ENCODE results near the gene HIVEP1.
A peak's percentile ranks its signal among the peaks of the same experiment; 100 is the strongest.

The HIVEP1 gene

GRCh38 chr6:11992086-11992485 is 20.0 kb upstream of the HIVEP1 start:
- DNase-seq (ENCODE audit: low read depth, low spot score): no peak

DNA sequence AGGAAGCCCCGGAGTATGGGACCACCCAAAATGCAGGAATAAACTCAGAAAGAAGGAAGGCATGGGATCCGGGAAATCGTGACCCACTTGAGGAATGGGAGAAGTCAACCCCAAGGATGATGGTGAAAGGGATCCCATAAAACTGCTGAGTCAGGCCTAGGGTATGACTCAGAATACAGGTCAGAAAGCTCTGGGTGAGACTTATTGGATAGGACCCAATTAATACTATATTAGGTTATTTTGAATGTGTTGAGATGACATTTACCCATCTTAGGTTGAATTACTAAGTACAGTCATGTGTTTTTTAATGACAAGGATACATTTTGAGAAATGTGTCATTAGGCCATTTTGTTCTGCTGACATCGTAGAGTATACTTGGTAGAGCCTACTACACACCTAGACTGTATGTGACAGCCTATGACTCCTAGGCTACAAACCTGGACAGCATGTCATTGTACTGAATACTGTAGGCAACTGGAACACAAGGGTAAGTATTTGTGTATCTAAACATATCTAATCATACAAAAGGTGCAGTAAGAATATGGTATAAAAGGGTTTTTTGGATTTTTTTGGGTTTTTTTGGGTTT is 17.1 kb upstream of the HIVEP1 start:
- DNase-seq (ENCODE audit: low read depth, low spot score): no peak

DNA sequence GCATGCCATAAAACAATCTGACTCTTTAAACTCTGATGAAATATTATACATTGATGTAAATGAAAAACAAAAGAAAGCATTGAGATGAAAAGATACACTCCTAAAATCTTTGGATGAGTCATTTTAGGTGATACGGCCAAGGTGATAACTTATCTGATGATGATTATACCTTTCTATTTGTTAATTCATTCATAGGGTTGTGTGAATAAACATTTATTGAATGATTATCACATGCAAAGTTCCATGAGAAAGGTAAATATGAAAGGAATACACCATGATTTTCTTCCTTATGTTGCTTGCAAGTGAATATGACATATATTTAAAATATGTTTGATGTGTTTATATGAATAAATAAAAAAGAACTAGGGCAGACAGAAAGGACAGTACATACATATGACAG is 15.4 kb upstream of the HIVEP1 start:
- DNase-seq (ENCODE audit: low read depth, low spot score): no peak

- no peak for DNase-seq (ENCODE audit: low read depth, low spot score)
Measured at GRCh38 chr6:11999246-11999645, 12.9 kb upstream of the HIVEP1 start.

DNA sequence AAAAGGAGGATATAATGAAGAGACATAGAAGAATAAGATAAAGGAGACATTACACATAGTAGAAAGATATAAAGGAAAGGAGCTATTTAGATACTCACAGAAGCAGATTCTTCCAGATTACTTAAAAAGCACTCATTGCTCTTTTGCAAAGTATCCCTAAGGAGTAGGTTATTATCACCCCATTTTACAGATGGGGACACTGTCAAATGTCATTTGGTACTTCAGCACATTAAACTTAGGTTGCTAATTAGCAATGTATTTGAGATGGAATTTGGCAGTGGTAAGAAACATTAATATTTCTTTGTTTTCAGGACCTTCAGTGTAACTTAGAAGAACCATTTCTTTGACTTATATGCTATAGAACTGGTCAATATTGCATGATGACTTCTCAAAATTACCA is 11.9 kb upstream of the HIVEP1 start:
- DNase-seq (ENCODE audit: low read depth, low spot score): no peak

DNA sequence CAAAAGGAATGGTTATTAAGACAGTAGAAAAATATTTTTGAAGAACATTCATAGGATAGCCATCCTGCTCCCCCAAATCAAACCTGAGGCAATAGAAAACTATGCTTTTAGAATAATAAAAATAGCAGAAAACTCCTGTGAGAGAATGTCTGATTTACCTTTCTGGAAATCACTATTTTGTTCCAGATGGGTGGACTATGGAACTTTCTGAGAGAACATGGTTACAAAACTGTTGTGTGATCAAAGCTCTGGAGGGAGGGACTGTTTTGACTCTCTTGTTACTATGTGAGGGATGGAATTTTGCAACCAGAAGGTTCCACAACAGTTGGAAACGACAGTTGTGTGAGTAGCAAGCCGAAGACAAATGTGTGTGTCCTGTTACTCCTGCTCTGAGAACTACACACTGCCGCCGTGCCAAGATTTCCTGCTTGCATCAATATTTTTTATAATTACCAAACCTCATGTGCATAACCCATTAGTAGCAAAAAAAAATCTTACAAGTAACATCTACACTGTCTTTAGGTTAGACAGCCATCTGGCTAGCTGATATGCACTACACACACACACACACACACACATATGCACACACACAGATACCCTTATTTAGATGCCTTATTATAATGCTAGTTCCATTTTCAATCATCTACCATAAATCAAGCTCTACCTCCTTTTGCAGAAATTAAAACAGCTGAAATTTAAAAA is 11.0 kb upstream of the HIVEP1 start:
- no peak for DNase-seq (ENCODE audit: low read depth, low spot score)

GRCh38 chr6:12001706-12002435 is 10.2 kb upstream of the HIVEP1 start:
- DNase-seq (ENCODE audit: low read depth, low spot score): no peak

DNA sequence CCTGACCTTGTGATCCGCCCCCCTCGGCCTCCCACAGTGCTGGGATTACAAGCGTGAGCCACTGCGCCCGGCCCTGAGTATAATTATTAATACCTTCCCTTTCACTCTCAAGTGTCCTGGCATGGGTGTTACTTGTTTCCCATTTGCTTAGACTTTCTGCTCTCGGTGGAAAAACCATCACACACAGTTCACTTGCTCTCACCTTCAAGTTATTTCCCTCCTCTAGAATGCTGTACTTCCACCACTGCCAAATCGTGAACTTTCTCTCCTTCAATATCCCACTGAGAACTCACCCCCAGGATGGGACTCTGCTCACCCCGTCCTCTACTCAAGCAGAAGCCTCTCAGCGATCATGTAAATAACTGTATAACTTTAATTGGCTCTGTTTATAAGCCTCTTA is 4.6 kb upstream of the HIVEP1 start:
- no peak for DNase-seq (ENCODE audit: low read depth, low spot score)

- no peak for DNase-seq (ENCODE audit: low read depth, low spot score)
Measured at GRCh38 chr6:12007887-12008286, 4.2 kb upstream of the HIVEP1 start.

- peak; percentile 91 for DNase-seq (ENCODE audit: low read depth, low spot score)
Measured at GRCh38 chr6:12008366-12009179, 3.5 kb upstream of the HIVEP1 start.

- DNase-seq (ENCODE audit: low read depth, low spot score): no peak
Measured at GRCh38 chr6:12009180-12009685, 2.9 kb upstream of the HIVEP1 start.

- DNase-seq (ENCODE audit: low read depth, low spot score): peak; percentile 62
Measured at GRCh38 chr6:12009876-12010634, 2.1 kb upstream of the HIVEP1 start.

DNA sequence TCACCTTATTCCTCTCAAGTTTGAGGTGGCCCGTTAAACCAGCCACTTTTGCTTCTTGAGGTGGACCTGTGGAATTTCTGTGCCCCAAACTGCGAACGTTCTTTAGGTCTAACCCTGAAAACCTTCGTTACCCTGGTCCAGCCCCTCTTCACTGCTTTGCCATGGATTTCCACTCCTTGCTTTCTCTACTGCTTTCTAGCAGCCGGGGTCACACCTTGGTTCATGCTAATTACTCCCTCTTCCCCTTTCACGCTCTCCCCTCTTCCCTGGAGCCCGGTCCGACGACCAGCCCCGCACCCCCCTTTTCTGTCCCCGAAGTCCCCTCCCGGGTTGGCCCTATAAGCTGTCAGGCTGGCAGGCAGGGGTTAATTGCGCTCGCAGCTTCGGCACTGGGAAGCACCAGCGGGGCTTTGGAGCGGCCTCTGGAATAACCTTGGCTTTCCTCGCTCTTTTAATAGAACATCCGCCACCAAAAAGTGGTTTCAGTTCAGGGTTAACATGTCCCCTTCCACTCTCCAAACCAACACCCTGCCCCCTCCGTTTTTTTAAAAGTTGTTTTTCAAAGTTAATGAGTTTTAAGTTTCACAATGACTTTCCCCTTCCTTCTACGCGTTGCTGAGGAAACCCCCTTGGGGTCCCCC is 1.4 kb upstream of the HIVEP1 start:
- no peak for DNase-seq (ENCODE audit: low read depth, low spot score)

DNA sequence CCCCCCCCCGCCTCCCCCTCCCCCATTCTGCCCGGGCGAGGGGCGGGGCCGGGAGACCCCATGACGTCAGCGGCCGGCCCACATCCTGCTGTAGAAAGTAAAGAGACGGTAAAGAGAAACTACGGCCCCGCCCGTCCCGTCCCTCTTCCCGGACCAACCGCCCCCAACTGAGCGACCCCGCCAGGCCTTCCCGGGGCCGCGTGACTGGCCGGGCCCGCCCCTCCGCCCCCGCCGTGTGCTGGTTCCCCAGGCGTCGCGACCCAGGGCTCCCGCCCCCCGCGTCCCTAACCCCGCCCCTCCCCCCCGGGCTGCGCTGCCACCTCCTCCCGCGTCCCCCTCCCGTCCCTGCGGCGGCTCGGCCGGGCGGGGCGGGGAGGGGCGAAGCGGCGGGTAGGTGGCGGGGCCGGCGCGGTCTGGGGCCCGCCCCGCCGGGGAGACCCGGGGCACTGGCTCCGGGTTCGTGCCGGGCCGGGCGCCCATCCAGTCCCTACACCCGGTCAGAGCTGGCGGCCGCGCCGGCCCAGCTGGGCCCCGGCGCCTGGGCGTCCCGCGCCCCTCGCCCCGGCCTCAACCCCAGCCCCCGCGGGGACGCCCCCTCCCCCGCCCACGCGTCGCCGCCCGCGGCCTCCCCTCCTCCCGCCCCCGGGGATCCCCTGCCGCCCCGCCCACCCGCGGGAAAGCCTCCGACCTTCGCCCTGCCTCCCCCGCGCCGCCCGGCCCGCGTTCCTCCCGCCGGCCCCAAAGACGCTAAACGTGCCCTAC is 655 bp upstream of the HIVEP1 start:
- DNase-seq (ENCODE audit: low read depth, low spot score): peak; percentile 99

DNA sequence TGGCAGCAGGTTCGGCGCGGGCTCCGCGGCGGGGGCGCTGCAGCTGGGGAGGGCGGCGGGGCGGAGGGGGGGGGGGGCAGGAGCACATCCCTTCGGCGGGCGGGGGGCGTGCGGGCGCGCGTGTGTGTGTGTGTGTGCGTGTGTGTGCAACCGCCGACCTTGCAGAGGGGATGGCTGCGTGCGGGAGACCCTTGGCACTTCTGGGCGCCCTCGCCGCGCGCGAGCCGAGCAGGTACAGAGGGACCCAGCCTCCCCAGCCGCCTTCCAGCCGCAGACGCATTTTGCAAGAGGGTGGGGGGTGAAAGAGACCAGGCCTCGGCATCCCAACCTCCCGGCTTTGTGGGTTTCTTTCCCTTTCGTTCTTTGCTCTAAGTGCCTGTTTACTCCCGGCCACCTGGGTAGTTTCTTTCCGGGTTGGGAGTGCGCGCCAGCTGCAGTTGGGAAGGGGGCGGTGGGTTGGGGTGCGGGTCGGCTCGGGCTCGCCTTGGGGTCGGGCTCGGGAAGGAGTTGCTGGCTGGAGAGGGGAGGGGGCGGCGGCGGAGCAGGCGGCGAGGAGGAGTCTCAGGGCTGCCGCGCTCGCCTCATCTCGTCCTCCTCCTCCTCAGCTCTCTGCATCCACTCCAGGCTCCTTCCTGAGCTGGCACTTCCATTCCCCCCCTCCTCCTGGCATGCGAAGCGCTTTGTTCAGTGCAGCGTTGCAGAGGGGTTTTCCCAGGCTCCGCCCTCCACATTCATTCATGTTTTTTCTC is 620 bp downstream of the HIVEP1 start:
- peak; percentile 95 for DNase-seq (ENCODE audit: low read depth, low spot score)

DNA sequence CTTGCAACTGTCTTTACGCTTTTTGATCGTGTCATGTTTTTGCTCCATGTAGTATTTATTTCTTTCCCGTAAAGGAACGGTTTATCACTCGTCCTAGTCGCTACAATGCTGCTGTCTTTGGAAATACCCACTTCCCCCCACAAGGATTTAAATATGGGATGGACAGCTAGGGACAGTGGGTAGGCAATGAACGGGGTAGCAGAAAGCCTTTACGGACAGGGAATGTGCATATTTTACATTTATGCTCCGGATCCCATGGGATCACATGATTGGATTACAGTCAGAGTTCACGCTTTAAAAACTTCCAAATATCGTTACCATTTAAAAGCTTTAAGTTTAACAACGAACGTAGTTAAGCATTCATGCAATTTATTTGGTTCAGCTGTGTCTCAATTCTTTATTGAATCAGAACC is 1.2 kb downstream of the HIVEP1 start:
- no peak for DNase-seq (ENCODE audit: low read depth, low spot score)

DNA sequence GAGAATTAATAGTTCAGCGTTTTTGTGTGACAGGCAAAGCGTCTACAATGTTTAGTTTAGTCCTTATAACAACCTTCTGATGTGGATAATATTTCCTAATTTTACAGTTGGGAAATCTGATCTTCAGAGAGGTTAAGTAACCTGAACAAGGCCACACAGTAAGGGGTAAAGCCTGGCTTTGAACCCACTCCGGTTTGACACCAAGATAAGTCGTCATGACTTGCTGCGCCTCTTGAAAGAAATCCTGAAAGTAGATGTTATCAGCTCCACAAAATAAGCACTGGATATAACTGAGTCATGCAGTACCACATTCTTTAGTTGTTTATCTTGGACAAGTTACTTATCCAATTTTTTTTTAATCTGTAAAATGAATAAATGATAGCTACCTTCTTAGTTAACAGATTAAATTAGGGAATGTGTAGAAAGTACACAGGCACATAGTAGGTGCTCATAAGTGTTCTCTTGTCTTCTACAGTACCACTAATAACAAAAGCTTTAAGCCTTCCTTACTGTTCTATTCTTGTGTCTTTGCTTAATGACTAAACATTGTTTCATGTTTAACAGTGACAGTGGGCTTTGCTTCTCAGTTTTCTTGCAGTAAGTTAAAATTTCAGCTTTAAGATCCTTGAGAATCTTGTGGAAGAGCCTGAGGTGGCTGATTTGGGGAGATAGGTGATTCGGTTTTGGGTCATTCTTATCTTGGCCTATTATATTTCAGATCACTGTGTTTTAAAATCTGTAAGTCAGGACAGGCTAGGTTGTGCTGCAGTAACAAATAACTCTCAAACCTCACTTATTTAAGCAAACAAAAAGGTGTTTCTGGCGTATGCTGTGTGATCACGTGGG is 2.1 kb downstream of the HIVEP1 start:
- DNase-seq (ENCODE audit: low read depth, low spot score): peak; percentile 65

DNA sequence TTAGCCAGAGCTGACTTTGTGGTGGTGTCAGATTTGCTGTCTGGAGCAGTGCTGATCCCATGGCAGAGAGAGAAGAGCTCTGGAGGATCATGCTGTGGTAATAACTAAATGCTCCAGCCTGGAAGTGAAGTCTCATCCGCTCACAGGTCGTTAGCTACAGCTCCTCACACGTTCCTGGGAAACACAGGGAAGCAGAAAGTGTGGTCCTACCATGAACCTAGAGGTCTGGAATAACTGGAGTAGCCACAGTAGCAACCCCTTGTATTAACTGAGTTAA is 2.7 kb downstream of the HIVEP1 start:
- no peak for DNase-seq (ENCODE audit: low read depth, low spot score)

DNA sequence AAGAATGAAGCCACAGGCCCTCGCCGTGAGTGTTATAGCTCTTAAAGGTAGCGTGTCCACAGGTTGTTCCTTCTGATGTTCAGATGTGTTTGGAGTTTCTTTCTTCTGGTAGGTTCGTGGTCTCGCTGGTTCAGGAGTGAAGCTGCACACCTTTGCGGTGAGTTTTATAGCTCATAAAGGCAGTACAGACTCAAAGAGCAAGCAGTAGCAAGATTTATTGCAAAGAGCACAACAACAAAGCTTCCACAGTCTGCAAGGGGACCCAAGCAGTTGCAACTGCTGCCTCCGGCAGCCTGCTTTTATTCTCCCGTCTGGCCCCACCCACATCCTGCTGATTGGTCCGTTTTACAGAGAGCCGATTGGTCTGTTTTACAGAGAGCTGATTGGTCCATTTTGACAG is 5.2 kb downstream of the HIVEP1 start:
- no peak for DNase-seq (ENCODE audit: low read depth, low spot score)
